ENCODE results near the gene LCN15. TPM values are rescaled to one million over a fixed set of nuclear protein-coding genes. Genes with fewer than 3 reads are reported as not detected.
A peak's percentile ranks its signal among the peaks of the same experiment; 100 is the strongest.

LCN15 gene
- total RNA-seq, 4 donors from 2014 or later = not detected

DNA sequence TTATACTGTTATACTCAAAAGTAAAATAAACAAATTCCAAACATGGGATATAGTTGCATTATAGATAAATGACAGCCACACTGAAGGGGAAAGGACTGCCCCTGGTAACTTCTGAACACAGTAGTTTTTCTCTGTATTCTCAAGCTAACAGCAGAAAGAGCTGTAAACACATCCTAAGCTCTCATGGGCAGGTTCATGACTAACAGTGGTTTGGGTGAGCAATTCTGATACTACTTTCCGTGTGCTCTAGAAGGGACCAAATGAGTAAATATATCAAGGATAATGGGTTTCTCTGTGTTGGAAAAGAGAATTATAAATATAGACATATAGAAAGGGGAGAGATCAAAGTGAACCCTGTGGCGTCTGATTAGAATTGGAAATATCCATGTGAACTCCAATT lies 13.8 kb downstream of the LCN15 start:
- no peaks in the 10 kb centered on the region for H3K4me1 ChIP-seq
- no peaks in the 10 kb centered on the region for H3K36me3 ChIP-seq
- H3K27ac ChIP-seq = peak overlapping the region in 1 of 2 donors; percentile 67
- H3K27me3 ChIP-seq = no peaks in the 10 kb centered on the region
- intact Hi-C loops (cut with DNase I; ENCODE audit: low total_unique reads) = no loop called here
- DNase-seq = no peak
- H3K9me3 ChIP-seq = no peaks in the 10 kb centered on the region
- no peak overlapping the region for H3K4me3 ChIP-seq
- TF ChIP-seq POLR2A (IDR thresholded peaks at IDR 0.05) = no peak
- TF ChIP-seq, protein P1, sequence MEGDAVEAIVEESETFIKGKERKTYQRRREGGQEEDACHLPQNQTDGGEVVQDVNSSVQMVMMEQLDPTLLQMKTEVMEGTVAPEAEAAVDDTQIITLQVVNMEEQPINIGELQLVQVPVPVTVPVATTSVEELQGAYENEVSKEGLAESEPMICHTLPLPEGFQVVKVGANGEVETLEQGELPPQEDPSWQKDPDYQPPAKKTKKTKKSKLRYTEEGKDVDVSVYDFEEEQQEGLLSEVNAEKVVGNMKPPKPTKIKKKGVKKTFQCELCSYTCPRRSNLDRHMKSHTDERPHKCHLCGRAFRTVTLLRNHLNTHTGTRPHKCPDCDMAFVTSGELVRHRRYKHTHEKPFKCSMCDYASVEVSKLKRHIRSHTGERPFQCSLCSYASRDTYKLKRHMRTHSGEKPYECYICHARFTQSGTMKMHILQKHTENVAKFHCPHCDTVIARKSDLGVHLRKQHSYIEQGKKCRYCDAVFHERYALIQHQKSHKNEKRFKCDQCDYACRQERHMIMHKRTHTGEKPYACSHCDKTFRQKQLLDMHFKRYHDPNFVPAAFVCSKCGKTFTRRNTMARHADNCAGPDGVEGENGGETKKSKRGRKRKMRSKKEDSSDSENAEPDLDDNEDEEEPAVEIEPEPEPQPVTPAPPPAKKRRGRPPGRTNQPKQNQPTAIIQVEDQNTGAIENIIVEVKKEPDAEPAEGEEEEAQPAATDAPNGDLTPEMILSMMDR (IDR thresholded peaks at IDR 0.05) = no peak

DNA sequence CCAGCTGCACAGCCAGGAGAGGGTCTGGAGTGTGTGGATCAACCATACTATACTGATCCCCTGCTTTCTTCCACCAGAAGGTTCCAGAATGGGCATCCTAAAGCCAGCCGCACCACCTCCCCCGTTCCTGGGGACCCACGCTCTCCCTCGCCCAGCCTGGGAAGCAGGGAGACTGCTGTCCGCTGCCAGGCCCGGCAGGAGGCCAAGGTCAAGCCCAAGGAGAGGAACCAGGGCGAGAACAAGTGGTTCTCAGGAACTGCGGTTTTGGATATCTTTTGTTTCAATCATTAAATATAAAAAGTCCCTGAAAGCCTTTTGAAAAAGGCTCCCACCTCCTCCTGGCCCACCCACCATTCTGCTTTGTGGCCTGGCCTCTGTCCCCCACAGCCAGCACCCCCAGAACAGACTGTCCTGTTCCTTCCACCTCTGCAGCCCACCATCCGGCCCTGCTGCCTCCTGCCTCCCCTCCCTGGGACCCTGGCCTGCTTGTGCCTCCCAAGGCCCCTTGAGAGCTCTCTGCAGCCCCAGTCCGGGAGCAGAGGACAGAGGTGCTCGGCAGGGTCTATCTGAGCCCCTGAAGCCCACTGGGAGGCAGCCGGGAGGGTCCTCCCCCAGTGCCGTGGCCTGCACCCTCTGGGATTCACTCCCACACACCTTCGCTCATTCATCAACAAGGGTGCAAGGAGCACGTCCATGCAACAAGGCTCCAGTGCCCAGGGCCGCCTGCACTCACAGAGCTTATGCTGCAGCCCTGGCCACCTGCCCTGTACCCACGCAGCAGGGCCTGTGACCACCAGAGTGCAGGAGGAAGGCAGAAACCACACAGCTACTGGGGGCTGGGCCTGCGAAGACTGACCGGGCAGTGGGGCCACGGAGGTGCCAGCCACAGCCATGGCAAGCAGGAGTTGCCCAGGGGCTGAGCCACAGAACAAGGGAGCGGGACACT lies 15.4 kb downstream of the LCN15 start:
- intact Hi-C loops (cut with DNase I; ENCODE audit: low total_unique reads) = no loop called here
- peak overlapping the region; percentile 36 to 67 for H3K27ac ChIP-seq
- DNase-seq = no peak
- H3K4me1 ChIP-seq = no peaks in the 10 kb centered on the region
- TF ChIP-seq, protein P1 (IDR thresholded peaks at IDR 0.05) = no peak
- TF ChIP-seq POLR2A (IDR thresholded peaks at IDR 0.05) = no peak
- H3K27me3 ChIP-seq = no peaks in the 10 kb centered on the region
- no peaks in the 10 kb centered on the region for H3K36me3 ChIP-seq
- H3K4me3 ChIP-seq = no peak overlapping the region
- H3K9me3 ChIP-seq = no peaks in the 10 kb centered on the region

DNA sequence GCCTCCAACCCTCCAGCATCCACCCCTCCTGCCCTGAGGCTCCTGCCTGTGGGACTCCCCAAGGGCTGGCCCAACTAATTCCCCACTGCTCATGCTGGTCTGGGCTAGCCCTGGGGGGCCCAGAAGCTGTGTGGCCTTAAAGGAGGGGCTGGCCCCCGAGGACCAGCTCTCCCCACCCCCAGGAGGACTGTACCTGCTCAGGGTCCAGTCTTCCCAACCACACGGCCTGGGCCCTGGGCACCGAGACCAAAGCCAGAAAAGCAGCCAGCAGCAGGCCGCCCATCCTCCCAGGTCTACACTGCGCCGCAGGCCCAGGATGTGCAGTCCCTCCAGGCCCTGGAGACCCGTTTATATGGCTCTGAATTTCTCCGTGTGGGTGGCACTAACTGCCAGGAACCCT lies 16.1 kb downstream of the LCN15 start, which contains the start of gene LCN6:
Gene LCN6 (minus strand): TSS at position 325 of the 400 bp plus-strand sequence. CDS start 42 bp downstream, at position 283.
- Histone ChIP-seq H3K9me3 (no peaks in the 10 kb centered on the region), H3K36me3 (no peaks in the 10 kb centered on the region), H3K27me3 (no peaks in the 10 kb centered on the region), H3K27ac (peak within 1 kb of the TSS; percentile 36 to 67), H3K4me1 (no peaks in the 10 kb centered on the region), H3K4me3 (no peak within 1 kb of the TSS)
- TF ChIP-seq POLR2A (IDR thresholded peaks at IDR 0.05) = no peak
- TF ChIP-seq, protein P1 (IDR thresholded peaks at IDR 0.05) = no peak
- DNase-seq = no peak
- intact Hi-C loops (cut with DNase I; ENCODE audit: low total_unique reads) = no loop called here

DNA sequence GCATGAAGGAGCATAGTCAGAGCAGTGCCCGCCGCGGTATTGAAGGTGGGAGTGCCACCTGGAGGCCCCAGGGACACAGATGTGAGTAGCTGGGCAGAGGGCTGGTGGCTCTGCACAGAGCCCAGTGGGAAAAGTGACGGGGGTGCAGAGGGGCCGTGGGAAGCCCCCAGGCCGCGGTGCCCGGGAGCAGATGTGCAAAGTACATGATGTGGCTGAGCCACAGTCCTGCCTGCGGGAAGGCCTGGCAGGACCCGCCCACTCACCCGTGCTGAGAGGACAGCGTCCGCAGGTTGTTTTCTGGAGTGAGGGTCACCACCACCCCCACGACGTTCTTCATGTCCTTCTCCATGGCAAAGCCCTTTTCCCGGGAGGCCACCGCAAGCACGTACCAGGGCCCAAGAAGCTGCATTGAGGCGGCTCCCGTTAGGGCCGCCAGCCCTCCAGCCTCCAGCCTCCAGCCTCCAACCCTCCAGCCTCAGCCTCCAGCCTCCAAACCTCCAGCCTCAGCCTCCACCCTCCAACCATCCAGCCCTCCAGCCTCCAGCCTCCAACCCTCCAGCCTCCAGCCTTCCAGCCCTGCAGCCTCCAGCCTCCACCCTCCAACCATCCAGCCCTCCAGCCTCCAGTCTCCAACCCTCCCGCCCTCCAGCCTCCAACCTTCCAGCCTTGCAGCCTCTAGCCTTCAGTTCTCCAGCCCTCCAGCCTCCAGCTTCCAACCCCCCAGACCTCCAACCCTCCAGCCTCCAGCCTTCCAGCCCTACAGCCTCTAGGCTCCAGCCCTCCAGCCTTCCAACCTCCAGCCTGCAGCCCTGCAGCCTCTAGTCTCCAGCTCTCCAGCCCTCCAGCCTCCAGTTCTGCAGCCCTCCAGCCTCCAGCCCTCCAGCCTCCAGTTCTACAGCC lies 16.9 kb downstream of the LCN15 start:
- peak overlapping the region in 1 of 2 donors; percentile 5 for H3K27ac ChIP-seq
- peaks cover 0 to 1% of the 10 kb centered on the region in 2 donors for H3K27me3 ChIP-seq
- H3K4me1 ChIP-seq = no peaks in the 10 kb centered on the region
- no peaks in the 10 kb centered on the region for H3K9me3 ChIP-seq
- TF ChIP-seq POLR2A (IDR thresholded peaks at IDR 0.05) = no peak
- TF ChIP-seq, protein P1 (IDR thresholded peaks at IDR 0.05) = no peak
- H3K4me3 ChIP-seq = no peak overlapping the region
- intact Hi-C loops (cut with DNase I; ENCODE audit: low total_unique reads) = no loop called here
- H3K36me3 ChIP-seq = no peaks in the 10 kb centered on the region
- DNase-seq = no peak
